Vagina (tissue), 2 donors: ENCODE measurements around the gene MAFG. TPM values are rescaled to one million over a fixed set of nuclear protein-coding genes. Genes with fewer than 3 reads are reported as not detected.

ENCODE experiments used
- DNase-seq, 2 donors: peaks; one replicate each; pipeline ENCODE4 v3.0.0-alpha.2; 2017; ENCODE audit errors: extremely low spot score in 2 of 2
- H3K27ac ChIP-seq: fragments of 200-600 bp; sonication (generic); one replicate; pipeline ENCODE4 v1.5.1; 2019
- H3K27me3 ChIP-seq: fragments of 200-600 bp; sonication (generic); one replicate; pipeline ENCODE4 v1.5.1; 2019
- H3K36me3 ChIP-seq, 2 donors: fragments of 200-600 bp; sonication (generic); one replicate each; pipeline ENCODE4 v1.5.1; 2017 to 2019
- H3K4me1 ChIP-seq: fragments of 200-600 bp; sonication (generic); one replicate; pipeline ENCODE4 v1.5.1; 2019
- H3K4me3 ChIP-seq, 2 donors: fragments of 200-600 bp; sonication (generic); 1 replicate in 1 of 2; 2 replicates in 1 of 2; pipeline ENCODE4 v1.5.1; 2016 to 2019
- H3K9me3 ChIP-seq: fragments of 200-600 bp; sonication (generic); one replicate; pipeline ENCODE4 v1.5.1; 2019
- CTCF ChIP-seq, 3 experiments: fragments of 450-650 bp in 2 of 3; fragments of 200-600 bp in 1 of 3; sonication (generic) in 1 of 3; IDR thresholded peaks; one replicate each; pipeline ENCODE4 v1.5.1; 2017 to 2019; ENCODE audit warnings: antibody characterized with exemption in 3 of 3, mild to moderate bottlenecking in 2 of 3, moderate library complexity in 2 of 3
- POLR2A ChIP-seq, 2 donors: fragments of 450-650 bp; IDR thresholded peaks; one replicate each; pipeline ENCODE4 v1.6.1; 2017; ENCODE audit warnings: antibody characterized with exemption in 2 of 2, mild to moderate bottlenecking in 2 of 2, moderate library complexity in 2 of 2
- POLR2AphosphoS5 ChIP-seq, 2 donors: sonication (generic); formaldehyde crosslinking; IDR thresholded peaks; one replicate each; pipeline ENCODE4 v1.9.0; 2017; ENCODE audit warnings: antibody characterized with exemption in 2 of 2, mild to moderate bottlenecking in 2 of 2, low read depth in 1 of 2; ENCODE audit not compliant: insufficient read depth in 1 of 2
- intact Hi-C: fragments of 100-400 bp; cut with DNase I; formaldehyde crosslinking; loops from one replicate; pipeline ENCODE4 v1.15.1; 2023
- total RNA-seq: library from RNA; depleted of rRNA; stranded (reverse); fragments of >200 nt; gene quantifications from one replicate; pipeline ENCODE4 v1.2.3, GENCODE V29; 2016

The MAFG gene
- total RNA-seq, 1 donor from 2014 or later, result 18.9 TPM

GRCh38 chr17:81885869-81886548 lies 41.5 kb downstream of the MAFG start:
- no peak for TF ChIP-seq POLR2A (IDR thresholded peaks at IDR 0.05)
- TF ChIP-seq POLR2AphosphoS5 (IDR thresholded peaks at IDR 0.05; ENCODE audit: insufficient read depth in 1 of 2, low read depth in 1 of 2), result peak; percentile 34 to 51
- no peak for TF ChIP-seq CTCF (IDR thresholded peaks at IDR 0.05)
- intact Hi-C loops, result no loop called here
- Histone ChIP-seq H3K4me3 (no peak overlapping the region), H3K27me3 (no peaks in the 10 kb centered on the region), H3K27ac (no peak overlapping the region), H3K4me1 (peaks cover 17% of the 10 kb centered on the region), H3K9me3 (no peaks in the 10 kb centered on the region), H3K36me3 (peaks cover 0 to 47% of the 10 kb centered on the region in 2 donors)
- no peak for DNase-seq

- DNase-seq, result no peak
- H3K36me3 ChIP-seq, result peaks cover 0 to 47% of the 10 kb centered on the region in 2 donors
- TF ChIP-seq POLR2AphosphoS5 (IDR thresholded peaks at IDR 0.05; ENCODE audit: insufficient read depth in 1 of 2, low read depth in 1 of 2) (no peak), CTCF (IDR thresholded peaks at IDR 0.05) (no peak), POLR2A (IDR thresholded peaks at IDR 0.05) (no peak)
- H3K27me3 ChIP-seq, result no peaks in the 10 kb centered on the region
- H3K9me3 ChIP-seq, result no peaks in the 10 kb centered on the region
- H3K4me3 ChIP-seq, result no peak overlapping the region
- H3K4me1 ChIP-seq, result peaks cover 12% of the 10 kb centered on the region
- intact Hi-C loops, result no loop called here
- H3K27ac ChIP-seq, result no peak overlapping the region
Observed at GRCh38 chr17:81885454-81885853, 42.1 kb downstream of the MAFG start.

- no peak overlapping the region for H3K27ac ChIP-seq
Observed at GRCh38 chr17:81884968-81885367, 42.6 kb downstream of the MAFG start.

GRCh38 chr17:81884520-81884919 lies 43.0 kb downstream of the MAFG start:
- intact Hi-C loops, result no loop called here
- Histone ChIP-seq H3K36me3 (peaks cover 0 to 44% of the 10 kb centered on the region in 2 donors), H3K27me3 (no peaks in the 10 kb centered on the region), H3K9me3 (no peaks in the 10 kb centered on the region), H3K4me1 (peaks cover 3% of the 10 kb centered on the region), H3K27ac (no peak overlapping the region), H3K4me3 (no peak overlapping the region)
- no peak for DNase-seq
- TF ChIP-seq POLR2A (IDR thresholded peaks at IDR 0.05), result no peak
- no peak for TF ChIP-seq POLR2AphosphoS5 (IDR thresholded peaks at IDR 0.05; ENCODE audit: insufficient read depth in 1 of 2, low read depth in 1 of 2)
- no peak for TF ChIP-seq CTCF (IDR thresholded peaks at IDR 0.05)

More at GRCh38 chr17:81884968-81885367, 42.6 kb downstream of the MAFG start:
- intact Hi-C loops, result no loop called here
- Histone ChIP-seq H3K36me3 (peaks cover 0 to 47% of the 10 kb centered on the region in 2 donors), H3K9me3 (no peaks in the 10 kb centered on the region), H3K4me1 (peaks cover 7% of the 10 kb centered on the region), H3K27me3 (no peaks in the 10 kb centered on the region), H3K4me3 (no peak overlapping the region)
- no peak for TF ChIP-seq CTCF (IDR thresholded peaks at IDR 0.05)
- TF ChIP-seq POLR2AphosphoS5 (IDR thresholded peaks at IDR 0.05; ENCODE audit: insufficient read depth in 1 of 2, low read depth in 1 of 2), result no peak
- TF ChIP-seq POLR2A (IDR thresholded peaks at IDR 0.05), result no peak
- no peak for DNase-seq

GRCh38 chr17:81879121-81879520 lies 48.4 kb downstream of the MAFG start:
- Histone ChIP-seq H3K9me3 (no peaks in the 10 kb centered on the region), H3K36me3 (no peaks in the 10 kb centered on the region), H3K4me1 (no peaks in the 10 kb centered on the region), H3K27ac (no peak overlapping the region), H3K4me3 (no peak overlapping the region), H3K27me3 (no peaks in the 10 kb centered on the region)
- intact Hi-C loops, result no loop called here
- TF ChIP-seq CTCF (IDR thresholded peaks at IDR 0.05) (no peak), POLR2A (IDR thresholded peaks at IDR 0.05) (no peak), POLR2AphosphoS5 (IDR thresholded peaks at IDR 0.05; ENCODE audit: insufficient read depth in 1 of 2, low read depth in 1 of 2) (no peak)
- no peak for DNase-seq
